ENCODE data around the gene ASPG. TPM values are rescaled to one million over a fixed set of nuclear protein-coding genes. Genes with fewer than 3 reads are reported as not detected.

Gene ASPG
- total RNA-seq, 3 donors from 2014 or later (not counting 1 experiment from before 2014, with no cell fraction given) = not detected

GRCh38 chr14:104158827-104159798 lies 73.6 kb downstream of the ASPG start:
- H3K36me3 ChIP-seq (ENCODE audit: control insufficient read depth, insufficient read depth, low read length) = no peaks in the 10 kb centered on the region
- WGBS (ENCODE audit: insufficient coverage) = 84% methylated on average over 51 of the region's 51 CpGs
- H3K36me3 Mint-ChIP-seq = no peaks in the 10 kb centered on the region
- no peak overlapping the region for H3K4me3 ChIP-seq (ENCODE audit: low read length)
- intact Hi-C loops (cut with micrococcal nuclease) = no loop called here
- no peaks in the 10 kb centered on the region for H3K4me1 ChIP-seq (ENCODE audit: control insufficient read depth, insufficient read depth, low read length)
- no peaks in the 10 kb centered on the region for H3K4me1 Mint-ChIP-seq
- H3K27me3 Mint-ChIP-seq (ENCODE audit: low read depth in 2 of 2) = no peaks in the 10 kb centered on the region
- no peaks in the 10 kb centered on the region for H3K27me3 ChIP-seq (ENCODE audit: control insufficient read depth, insufficient read depth, low read length)
- no peak overlapping the region for H3K4me3 Mint-ChIP-seq
- H3K9me3 ChIP-seq (ENCODE audit: control insufficient read depth, insufficient read depth, low read length) = no peaks in the 10 kb centered on the region
- TF ChIP-seq CTCF (IDR thresholded peaks at IDR 0.05) = no peak
- no peak overlapping the region for H3K27ac Mint-ChIP-seq
- H3K27ac ChIP-seq (ENCODE audit: low read length) = no peak overlapping the region
- DNase-seq = no peak
- ATAC-seq = no peak
- no peaks in the 10 kb centered on the region for H3K9me3 Mint-ChIP-seq

DNA sequence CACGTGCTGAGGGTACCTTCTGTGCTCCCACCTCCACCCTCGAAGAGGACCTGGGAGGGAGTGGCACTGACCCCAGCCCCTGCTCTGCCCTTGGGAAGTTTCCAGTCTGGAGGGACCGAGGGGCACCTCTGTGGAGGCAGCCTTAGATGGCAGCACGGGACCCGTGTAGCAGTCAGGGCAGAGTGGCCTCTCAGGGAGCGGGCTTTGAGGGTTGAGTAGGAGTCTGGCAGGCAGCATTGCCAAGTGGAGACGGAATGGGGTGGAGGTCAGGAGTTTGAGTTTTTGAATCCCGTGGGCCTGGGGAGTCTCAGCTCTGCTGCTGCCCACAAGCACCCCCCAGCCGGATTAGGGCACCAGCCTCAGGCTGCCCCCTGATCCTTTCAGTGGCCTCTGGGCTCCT lies 74.5 kb downstream of the ASPG start:
- Histone ChIP-seq H3K27me3 (ENCODE audit: control insufficient read depth, insufficient read depth, low read length) (no peaks in the 10 kb centered on the region), H3K4me1 (ENCODE audit: control insufficient read depth, insufficient read depth, low read length) (no peaks in the 10 kb centered on the region), H3K4me3 (ENCODE audit: low read length) (no peak overlapping the region), H3K9me3 (ENCODE audit: control insufficient read depth, insufficient read depth, low read length) (no peaks in the 10 kb centered on the region), H3K36me3 (ENCODE audit: control insufficient read depth, insufficient read depth, low read length) (no peaks in the 10 kb centered on the region), H3K27ac (ENCODE audit: low read length) (no peak overlapping the region)
- TF ChIP-seq CTCF (IDR thresholded peaks at IDR 0.05) = no peak
- H3K27me3 Mint-ChIP-seq (ENCODE audit: low read depth in 2 of 2) = no peaks in the 10 kb centered on the region
- H3K27ac Mint-ChIP-seq = no peak overlapping the region
- no peaks in the 10 kb centered on the region for H3K36me3 Mint-ChIP-seq
- H3K4me1 Mint-ChIP-seq = no peaks in the 10 kb centered on the region
- ATAC-seq = no peak
- no peak for DNase-seq
- no peaks in the 10 kb centered on the region for H3K9me3 Mint-ChIP-seq
- intact Hi-C loops (cut with micrococcal nuclease) = no loop called here
- H3K4me3 Mint-ChIP-seq = no peak overlapping the region
- 85% methylated on average over 9 of the region's 9 CpGs for WGBS (ENCODE audit: insufficient coverage)

GRCh38 chr14:104161602-104162367 lies 76.3 kb downstream of the ASPG start:
- ATAC-seq (no peak), DNase-seq (no peak)
- no peaks in the 10 kb centered on the region for H3K9me3 ChIP-seq (ENCODE audit: control insufficient read depth, insufficient read depth, low read length)
- H3K4me1 Mint-ChIP-seq = no peaks in the 10 kb centered on the region
- no peaks in the 10 kb centered on the region for H3K9me3 Mint-ChIP-seq
- H3K27ac ChIP-seq (ENCODE audit: low read length) = no peak overlapping the region
- H3K27ac Mint-ChIP-seq = no peak overlapping the region
- no peak overlapping the region for H3K4me3 Mint-ChIP-seq
- 86% methylated on average over 22 of the region's 23 CpGs for whole genome bisulfite sequencing (ENCODE audit: insufficient coverage)
- no peak overlapping the region for H3K4me3 ChIP-seq (ENCODE audit: low read length)
- H3K4me1 ChIP-seq (ENCODE audit: control insufficient read depth, insufficient read depth, low read length) = no peaks in the 10 kb centered on the region
- no peaks in the 10 kb centered on the region for H3K36me3 Mint-ChIP-seq
- intact Hi-C loops (cut with micrococcal nuclease) = no loop called here
- no peaks in the 10 kb centered on the region for H3K27me3 Mint-ChIP-seq (ENCODE audit: low read depth in 2 of 2)
- no peaks in the 10 kb centered on the region for H3K36me3 ChIP-seq (ENCODE audit: control insufficient read depth, insufficient read depth, low read length)
- no peak for TF ChIP-seq CTCF (IDR thresholded peaks at IDR 0.05)
- H3K27me3 ChIP-seq (ENCODE audit: control insufficient read depth, insufficient read depth, low read length) = no peaks in the 10 kb centered on the region
